ENCODE results near the gene HMCN2.

DNA sequence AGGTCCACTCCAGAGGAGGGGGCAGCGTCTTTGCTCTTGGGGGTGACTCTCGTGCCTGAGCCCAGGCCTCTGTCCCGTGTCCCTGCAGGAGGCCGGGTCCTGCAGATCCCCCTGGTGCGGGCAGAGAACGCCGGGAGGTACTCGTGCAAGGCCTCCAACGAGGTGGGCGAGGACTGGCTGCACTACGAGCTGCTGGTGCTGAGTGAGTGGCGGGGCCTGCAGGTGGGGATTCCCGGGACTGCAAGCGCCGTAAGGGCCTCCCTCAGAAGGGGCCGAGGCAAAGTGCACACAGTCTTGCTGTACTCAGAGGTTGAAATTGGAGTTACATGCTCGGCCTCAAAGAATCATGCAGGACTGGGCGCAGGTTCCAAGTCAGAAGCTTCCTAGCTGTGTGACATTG is 116.5 kb downstream of the HMCN2 start:
- TF ChIP-seq, protein P1, sequence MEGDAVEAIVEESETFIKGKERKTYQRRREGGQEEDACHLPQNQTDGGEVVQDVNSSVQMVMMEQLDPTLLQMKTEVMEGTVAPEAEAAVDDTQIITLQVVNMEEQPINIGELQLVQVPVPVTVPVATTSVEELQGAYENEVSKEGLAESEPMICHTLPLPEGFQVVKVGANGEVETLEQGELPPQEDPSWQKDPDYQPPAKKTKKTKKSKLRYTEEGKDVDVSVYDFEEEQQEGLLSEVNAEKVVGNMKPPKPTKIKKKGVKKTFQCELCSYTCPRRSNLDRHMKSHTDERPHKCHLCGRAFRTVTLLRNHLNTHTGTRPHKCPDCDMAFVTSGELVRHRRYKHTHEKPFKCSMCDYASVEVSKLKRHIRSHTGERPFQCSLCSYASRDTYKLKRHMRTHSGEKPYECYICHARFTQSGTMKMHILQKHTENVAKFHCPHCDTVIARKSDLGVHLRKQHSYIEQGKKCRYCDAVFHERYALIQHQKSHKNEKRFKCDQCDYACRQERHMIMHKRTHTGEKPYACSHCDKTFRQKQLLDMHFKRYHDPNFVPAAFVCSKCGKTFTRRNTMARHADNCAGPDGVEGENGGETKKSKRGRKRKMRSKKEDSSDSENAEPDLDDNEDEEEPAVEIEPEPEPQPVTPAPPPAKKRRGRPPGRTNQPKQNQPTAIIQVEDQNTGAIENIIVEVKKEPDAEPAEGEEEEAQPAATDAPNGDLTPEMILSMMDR (IDR thresholded peaks at IDR 0.05), result no peak
- TF ChIP-seq POLR2A (IDR thresholded peaks at IDR 0.05) (no peak), EP300 (IDR thresholded peaks at IDR 0.05) (no peak)

Data from ovary (tissue), 3 donors.